ENCODE measurements around the gene SPACA9.

Gene SPACA9

GRCh38 chr9:132863096-132863495 lies 15.6 kb upstream of the SPACA9 start:
- no peak for DNase-seq (ENCODE audit: low read depth in 2 of 2)

- DNase-seq (ENCODE audit: low read depth in 2 of 2) = no peak
Measured at GRCh38 chr9:132864277-132864676, 14.4 kb upstream of the SPACA9 start.

GRCh38 chr9:132864691-132865090 lies 14.0 kb upstream of the SPACA9 start:
- DNase-seq (ENCODE audit: low read depth in 2 of 2) = no peak

- DNase-seq (ENCODE audit: low read depth in 2 of 2) = no peak
Measured at GRCh38 chr9:132866898-132867297, 11.8 kb upstream of the SPACA9 start.

- DNase-seq (ENCODE audit: low read depth in 2 of 2) = no peak
Measured at GRCh38 chr9:132869266-132869665, 9.4 kb upstream of the SPACA9 start.

GRCh38 chr9:132873403-132873802 lies 5.3 kb upstream of the SPACA9 start:
- DNase-seq (ENCODE audit: low read depth in 2 of 2) = no peak

GRCh38 chr9:132875159-132875558 lies 3.5 kb upstream of the SPACA9 start:
- DNase-seq (ENCODE audit: low read depth in 2 of 2) = no peak

GRCh38 chr9:132876849-132877248 lies 1.8 kb upstream of the SPACA9 start:
- DNase-seq (ENCODE audit: low read depth in 2 of 2) = no peak

- DNase-seq (ENCODE audit: low read depth in 2 of 2) = no peak
Measured at GRCh38 chr9:132877458-132877823, 1.3 kb upstream of the SPACA9 start.

- DNase-seq (ENCODE audit: low read depth in 2 of 2) = peak; percentile 61 to 62
Measured at GRCh38 chr9:132877824-132878694, 639 bp upstream of the SPACA9 start, which contains the start of gene AK8. TSS of gene AK8 (minus strand) at chr9:132878284. CDS start at chr9:132878255, 29 bp downstream.

GRCh38 chr9:132879457-132880323 lies 992 bp downstream of the SPACA9 start:
- DNase-seq (ENCODE audit: low read depth in 2 of 2) = no peak

GRCh38 chr9:132880324-132880661 lies 1.6 kb downstream of the SPACA9 start:
- DNase-seq (ENCODE audit: low read depth in 2 of 2) = no peak

GRCh38 chr9:132881826-132882225 lies 3.1 kb downstream of the SPACA9 start:
- DNase-seq (ENCODE audit: low read depth in 2 of 2) = no peak

- DNase-seq (ENCODE audit: low read depth in 2 of 2) = no peak
Measured at GRCh38 chr9:132882616-132883015, 3.9 kb downstream of the SPACA9 start.

- DNase-seq (ENCODE audit: low read depth in 2 of 2) = no peak
Measured at GRCh38 chr9:132883349-132884294, 4.9 kb downstream of the SPACA9 start.

GRCh38 chr9:132885720-132886333 lies 7.1 kb downstream of the SPACA9 start:
- DNase-seq (ENCODE audit: low read depth in 2 of 2) = no peak

- DNase-seq (ENCODE audit: low read depth in 2 of 2) = no peak
Measured at GRCh38 chr9:132886334-132886725, 7.6 kb downstream of the SPACA9 start.

- DNase-seq (ENCODE audit: low read depth in 2 of 2) = no peak
Measured at GRCh38 chr9:132887181-132888120, 8.8 kb downstream of the SPACA9 start.

- no peak for DNase-seq (ENCODE audit: low read depth in 2 of 2)
Measured at GRCh38 chr9:132888151-132888550, 9.5 kb downstream of the SPACA9 start.

GRCh38 chr9:132892400-132892799 lies 13.7 kb downstream of the SPACA9 start:
- no peak for DNase-seq (ENCODE audit: low read depth in 2 of 2)
